GM21515 (cell line): ENCODE measurements around the gene ELOVL2.
"Not testable (repeated sequence)": the region's sequence is repeated elsewhere in the genome, so short reads cannot be mapped to it uniquely, and the experiment has no call there.

Experiments
- ATAC-seq: cut with Tn5 transposase; IDR thresholded peaks from one replicate; pipeline ENCODE4 v1.9.1; 2021; ENCODE audit not compliant: unreplicated experiment

The ELOVL2 gene

GRCh38 chr6:11025130-11025529 is 19.0 kb downstream of the ELOVL2 start:
- no peak for ATAC-seq

DNA sequence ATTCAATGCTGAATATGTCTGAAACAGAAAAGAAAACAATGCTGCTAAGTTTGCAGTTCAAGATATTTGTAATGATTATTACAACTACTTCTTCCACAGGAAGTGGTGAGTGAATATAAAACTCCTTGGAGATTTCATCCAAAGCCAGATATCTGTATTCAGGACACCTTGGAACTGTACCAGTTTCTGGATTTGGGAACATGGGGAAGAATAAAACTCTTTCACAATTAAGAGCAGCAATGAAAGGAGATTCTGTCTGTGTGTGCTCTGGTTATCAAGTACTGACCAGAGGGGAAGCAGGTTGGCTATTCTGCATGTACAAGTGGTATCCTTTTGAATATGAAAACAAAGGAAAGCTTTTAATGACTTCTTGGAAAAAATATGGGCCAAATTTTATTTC is 21.1 kb downstream of the ELOVL2 start:
- ATAC-seq: no peak

- ATAC-seq: no peak
Observed at GRCh38 chr6:11021714-11022113, 22.4 kb downstream of the ELOVL2 start.

DNA sequence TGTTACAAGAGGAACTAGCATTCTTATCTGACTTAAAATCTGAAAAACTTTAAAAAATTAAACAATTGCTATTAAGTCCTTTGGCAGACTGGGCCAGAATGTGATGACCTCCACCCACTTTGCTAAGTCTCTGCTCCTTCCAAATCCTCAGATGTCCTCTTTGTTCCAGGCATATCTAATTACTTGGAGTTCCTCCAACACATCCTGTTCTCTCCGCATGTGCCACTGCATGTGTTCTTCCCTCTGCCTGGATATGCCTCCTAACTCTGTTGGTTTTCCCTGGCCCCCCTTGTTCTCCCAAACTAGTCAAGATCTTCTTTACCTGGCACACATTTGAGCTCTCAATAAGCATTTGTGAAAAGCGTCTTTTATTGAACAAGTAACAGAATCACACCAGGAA is 23.1 kb downstream of the ELOVL2 start:
- no peak for ATAC-seq

DNA sequence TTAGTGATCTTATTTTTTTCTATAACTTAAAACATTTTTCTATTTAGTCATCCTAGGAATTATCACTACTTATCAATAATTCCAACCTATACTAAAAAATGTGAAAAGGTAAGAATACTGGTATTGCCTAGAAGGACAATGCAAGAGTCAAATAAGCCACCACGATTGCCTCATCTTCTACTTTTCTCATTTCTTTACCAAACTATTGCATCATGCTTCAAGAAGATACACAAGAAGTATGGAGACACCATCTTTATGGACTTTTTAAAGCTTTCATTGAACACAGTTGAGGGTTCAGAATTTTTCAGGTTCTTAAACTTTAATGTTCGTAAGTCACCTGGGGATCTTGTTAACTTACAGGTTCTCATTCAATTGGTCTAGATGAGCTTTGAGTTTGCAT is 25.9 kb downstream of the ELOVL2 start:
- ATAC-seq: no peak

DNA sequence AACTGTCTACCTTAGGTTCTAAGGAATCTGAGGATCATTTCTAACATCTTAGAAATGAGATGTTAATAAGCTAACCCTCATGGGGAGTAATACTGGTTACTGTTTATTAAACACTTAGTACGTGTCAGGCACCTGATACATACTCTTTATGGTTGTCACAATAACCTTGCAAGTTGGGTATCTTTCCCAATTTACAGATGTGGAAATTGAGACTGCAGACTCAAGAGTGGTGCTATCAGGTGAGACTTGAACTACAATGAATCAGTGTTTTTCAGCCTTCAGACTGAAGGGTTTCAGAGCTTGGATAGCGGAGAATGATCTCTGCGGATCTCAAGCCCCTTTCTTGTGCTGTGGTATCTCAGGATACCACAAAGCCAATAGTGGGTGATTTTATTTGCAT is 27.0 kb downstream of the ELOVL2 start:
- no peak for ATAC-seq

DNA sequence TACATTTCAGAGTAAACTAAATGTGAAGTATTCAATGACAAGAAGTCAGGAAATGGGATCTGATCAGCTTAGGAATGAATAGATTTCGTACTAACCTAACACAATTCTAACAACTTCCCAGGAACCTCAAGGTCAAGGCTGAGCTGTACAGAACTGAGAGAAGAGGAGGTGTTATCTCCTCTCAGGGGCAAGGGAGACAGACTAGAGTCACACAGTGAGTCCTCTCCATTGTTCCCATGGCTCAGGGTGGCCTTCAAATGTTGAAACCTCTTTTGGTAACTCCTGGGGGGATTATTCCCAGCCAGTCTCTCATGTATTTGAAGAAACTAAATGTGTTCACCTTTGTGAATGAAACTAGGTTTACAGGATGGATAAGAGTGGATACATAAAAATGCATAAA is 27.7 kb downstream of the ELOVL2 start:
- ATAC-seq: no peak

- ATAC-seq: no peak
Observed at GRCh38 chr6:11015102-11015501, 29.0 kb downstream of the ELOVL2 start.

DNA sequence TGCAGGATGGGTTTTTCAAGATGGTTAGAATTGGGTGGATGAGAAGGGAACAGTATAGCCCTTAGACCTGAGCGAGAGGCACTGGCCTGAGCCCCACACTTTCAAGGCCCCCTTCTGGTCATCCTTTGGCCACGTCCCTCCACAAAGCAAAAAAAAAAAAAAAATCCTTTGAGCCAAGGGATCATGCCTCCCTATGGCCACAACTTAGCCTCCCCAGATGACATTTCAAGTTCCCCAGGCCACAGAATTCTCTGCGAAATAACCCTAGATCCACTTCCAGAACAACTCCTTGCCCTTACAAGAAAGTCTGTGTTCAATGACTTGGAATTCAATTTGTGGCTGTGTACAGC is 30.4 kb downstream of the ELOVL2 start:
- ATAC-seq: no peak

GRCh38 chr6:11012976-11013720 is 31.0 kb downstream of the ELOVL2 start:
- no peak for ATAC-seq

GRCh38 chr6:11012295-11012754 is 31.8 kb downstream of the ELOVL2 start:
- ATAC-seq: no peak

DNA sequence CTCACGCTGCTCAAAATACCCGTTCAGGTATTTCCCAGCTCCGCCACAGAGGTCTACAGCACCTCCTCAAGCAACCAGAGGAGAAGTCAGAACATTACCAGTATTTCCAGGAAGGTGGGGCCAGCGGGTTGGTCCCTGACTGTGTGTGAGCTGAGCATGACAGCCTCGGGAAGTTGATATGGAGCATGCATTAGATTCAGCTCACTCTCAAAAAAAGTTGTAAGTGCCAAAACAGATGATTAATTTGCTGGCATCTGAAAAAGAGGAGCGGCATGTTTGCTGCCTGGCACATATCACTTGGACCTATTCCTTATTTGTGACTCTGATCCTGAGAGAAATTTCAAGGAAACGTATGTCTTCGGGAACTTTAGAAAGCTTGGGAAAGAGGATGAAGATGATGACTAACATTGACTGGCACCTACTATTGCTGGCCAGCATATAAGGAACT is 32.3 kb downstream of the ELOVL2 start:
- no peak for ATAC-seq

GRCh38 chr6:11009353-11009752 is 34.8 kb downstream of the ELOVL2 start:
- ATAC-seq: peak; percentile 84

DNA sequence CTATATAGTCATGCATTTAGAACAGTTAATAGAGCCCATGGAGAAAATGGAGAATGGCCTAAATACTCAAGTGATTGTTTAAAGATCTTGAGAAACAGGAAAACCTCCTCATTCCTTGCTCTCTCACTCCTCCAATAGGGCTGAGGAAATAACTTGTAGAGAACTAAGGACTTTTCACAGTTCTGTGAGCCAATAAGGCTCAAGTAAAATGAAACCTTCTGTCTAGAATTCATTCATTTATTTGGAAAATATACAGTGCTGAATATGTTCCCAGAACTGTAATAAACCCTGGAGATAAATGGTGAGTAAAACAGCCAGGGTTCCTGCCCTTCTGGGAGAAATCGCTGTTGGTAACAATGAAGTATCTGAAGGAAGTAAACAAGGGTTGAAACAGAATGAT is 35.3 kb downstream of the ELOVL2 start:
- no peak for ATAC-seq

DNA sequence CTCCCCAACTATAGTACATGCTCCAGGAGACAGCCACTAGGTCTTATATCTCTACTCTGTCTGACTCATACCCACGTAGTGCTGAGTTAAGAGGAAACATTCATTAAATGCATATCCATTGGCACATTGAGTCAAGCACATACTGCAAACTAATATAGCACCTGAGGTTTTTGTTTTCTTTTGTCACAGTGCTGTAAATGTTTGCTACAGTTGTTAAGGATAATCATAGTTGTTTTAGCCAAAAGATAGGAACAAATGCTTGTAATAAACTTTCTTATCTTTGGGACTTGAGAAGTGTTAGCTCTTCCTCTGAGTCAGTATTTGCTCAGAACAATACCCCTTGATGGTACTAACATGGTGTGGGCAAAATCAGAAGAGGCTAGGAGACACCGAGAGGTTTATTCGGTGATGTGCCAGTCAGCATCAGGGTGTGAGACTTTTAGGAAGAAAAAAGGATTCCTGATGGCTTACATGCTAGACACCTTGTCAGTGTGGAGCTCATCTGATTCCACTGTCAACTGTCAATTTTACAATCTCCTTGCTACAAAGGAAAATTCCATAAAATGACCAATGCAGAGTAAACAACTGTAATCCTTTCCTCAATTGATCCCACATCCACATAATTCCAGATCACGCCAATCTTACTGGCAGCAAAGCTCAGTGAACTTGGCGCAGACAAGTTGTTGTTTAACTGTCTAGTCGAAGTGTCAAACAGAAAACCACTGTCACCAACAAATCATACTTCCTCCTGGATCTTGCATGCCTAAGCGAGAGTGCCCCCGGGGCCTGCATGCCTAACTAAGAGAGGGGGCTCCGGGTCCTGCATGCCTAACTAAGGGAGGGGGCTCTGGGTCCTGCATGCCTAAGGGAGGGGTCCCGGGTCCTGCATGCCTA is 36.1 kb downstream of the ELOVL2 start:
- ATAC-seq: no peak

- ATAC-seq: no peak
Observed at GRCh38 chr6:11006061-11006460, 38.0 kb downstream of the ELOVL2 start.

GRCh38 chr6:11003297-11003696 is 40.8 kb downstream of the ELOVL2 start:
- ATAC-seq: not testable (repeated sequence)

- no peak for ATAC-seq
Observed at GRCh38 chr6:11002176-11002575, 41.9 kb downstream of the ELOVL2 start.

- ATAC-seq: no peak
Observed at GRCh38 chr6:10999994-11000393, 44.1 kb downstream of the ELOVL2 start.

DNA sequence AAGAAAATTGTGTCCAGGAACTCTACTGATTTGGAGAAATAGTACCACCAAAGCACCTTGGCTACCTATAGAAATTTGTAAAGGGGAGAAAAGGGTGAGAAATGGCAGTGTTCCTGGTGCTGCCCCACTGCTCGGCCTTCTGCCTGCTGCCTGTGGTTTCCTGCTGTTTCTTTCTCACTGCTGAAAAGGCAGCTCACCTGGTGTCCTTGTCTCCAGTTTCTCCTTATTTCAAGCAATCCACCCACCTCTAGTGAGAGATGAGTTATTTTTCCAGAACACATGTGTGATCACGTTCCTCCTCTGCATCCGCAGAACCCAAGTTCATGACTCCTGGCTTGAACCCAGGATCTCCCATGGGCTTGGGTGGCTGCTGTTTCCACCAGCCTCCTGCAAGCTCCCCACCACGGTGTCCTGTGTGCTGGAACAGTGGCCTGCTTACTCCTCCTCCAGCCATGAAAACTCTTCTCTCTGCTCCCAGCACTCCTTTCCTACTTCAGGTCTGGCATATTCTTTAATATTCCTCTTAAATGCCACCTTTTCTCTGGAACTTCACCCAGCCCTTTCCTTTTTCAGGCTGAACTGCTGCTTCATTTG is 48.9 kb downstream of the ELOVL2 start:
- no peak for ATAC-seq

- no peak for ATAC-seq
Observed at GRCh38 chr6:10993896-10994295, 50.2 kb downstream of the ELOVL2 start.

DNA sequence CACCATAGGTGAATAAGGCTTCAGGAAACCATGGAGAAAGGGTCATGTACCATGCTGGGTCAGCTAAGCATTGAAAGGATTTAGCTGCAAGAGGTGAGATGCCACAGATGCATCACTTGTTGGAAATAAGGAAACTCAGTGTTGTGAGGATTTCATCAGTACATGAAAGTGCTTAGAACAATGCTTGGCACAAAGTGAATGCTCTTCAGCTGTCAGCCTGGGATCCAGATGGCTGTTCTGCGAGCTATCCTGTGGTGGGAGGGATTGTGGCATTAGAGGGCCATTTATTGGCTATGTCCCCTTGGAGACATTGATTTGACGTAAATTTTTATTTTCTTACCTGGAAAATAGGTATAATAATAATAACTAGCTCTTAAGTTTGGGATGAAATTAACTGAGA is 53.0 kb downstream of the ELOVL2 start:
- ATAC-seq: no peak
